HG02678 (cell line): Measurements from ENCODE around the gene ACAD10.
"Not testable (repeated sequence)": the region's sequence is repeated elsewhere in the genome, so short reads cannot be mapped to it uniquely, and the experiment has no call there.

Experiments
- ATAC-seq: cut with Tn5 transposase; IDR thresholded peaks from one replicate; pipeline ENCODE4 v1.9.1; 2021; ENCODE audit warnings: mild to moderate bottlenecking, moderate library complexity; ENCODE audit not compliant: unreplicated experiment

ACAD10 gene

DNA sequence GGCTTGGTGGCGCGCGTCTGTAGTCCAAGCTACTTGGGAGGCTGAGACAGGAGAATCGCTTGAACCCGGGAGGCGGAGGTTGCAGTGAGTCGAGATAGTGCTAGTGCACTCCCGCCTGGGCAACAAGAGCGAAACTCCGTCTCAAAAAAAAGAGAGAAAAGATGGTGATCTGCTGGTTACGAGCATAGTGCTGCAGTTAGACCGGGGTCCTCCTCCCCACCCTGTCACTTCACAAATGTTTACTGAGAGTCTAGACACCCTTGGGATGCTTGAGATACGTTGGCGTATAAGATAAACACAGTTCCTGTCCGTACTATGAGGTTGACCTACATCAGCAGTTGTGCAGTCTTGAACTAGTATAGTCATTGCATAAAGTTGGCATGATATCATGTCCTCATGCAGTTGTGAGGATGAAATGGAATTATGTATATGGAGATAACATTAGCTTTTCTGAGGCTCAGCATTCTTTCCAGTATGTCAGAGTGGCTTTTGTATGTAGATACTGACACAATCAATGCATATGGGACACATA lies 787 bp downstream of the ACAD10 start:
- no peak for ATAC-seq

DNA sequence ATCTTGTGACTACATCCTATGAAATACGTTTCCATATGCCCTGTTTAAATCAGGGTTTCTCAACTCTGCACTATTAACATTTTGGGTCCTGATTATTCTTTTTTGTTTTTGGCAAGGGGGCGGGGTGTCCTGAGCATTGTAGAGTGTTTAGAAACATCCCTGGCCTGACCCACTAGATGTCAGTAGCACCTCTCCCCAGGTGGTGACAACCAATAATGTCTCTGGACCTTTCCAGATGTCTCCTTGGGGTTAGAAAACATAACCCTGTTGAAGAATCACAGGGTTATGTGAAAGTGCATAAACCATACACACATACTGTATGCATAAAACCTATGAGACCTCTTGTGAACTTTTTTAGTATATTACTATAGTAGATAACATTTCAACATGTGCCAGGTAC lies 1.4 kb downstream of the ACAD10 start:
- ATAC-seq = no peak

DNA sequence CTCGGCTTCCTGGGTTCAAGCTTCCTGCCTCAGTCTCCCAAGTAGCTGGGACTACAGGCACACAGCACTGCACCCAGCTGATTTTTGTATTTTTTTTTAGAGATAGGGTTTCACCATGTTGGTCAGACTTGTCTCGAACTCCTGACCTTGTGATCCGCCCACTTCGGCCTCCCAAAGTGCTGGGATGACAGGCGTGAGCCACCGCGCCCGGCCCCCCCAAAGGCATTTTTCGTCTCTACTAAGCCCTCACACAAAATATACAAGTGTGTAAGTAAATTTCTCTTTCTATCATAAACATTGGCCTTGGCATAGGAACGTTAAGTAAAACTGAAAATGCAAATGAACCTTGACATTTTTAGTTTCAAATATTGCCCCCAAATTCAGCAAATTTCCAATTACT lies 2.1 kb downstream of the ACAD10 start:
- no peak for ATAC-seq

DNA sequence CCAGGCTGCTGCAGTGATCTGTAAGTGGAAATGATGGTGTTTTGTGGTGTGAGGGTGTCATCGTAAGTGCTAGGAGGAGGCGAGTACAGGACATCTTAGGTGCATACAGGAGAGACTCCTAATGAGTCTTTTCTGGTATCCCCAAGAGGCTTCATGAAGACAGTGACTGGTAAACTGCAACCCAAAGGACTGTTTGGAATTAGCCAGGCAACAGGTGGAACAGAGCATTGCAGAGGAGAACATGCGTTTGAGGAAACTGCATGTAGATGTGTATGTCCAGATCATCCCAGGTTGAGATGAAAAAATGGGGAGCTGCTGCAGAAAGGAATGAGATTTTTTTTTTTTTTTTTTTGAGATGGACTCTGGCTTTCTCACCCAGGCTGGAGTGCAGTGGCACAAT lies 5.4 kb downstream of the ACAD10 start:
- no peak for ATAC-seq

DNA sequence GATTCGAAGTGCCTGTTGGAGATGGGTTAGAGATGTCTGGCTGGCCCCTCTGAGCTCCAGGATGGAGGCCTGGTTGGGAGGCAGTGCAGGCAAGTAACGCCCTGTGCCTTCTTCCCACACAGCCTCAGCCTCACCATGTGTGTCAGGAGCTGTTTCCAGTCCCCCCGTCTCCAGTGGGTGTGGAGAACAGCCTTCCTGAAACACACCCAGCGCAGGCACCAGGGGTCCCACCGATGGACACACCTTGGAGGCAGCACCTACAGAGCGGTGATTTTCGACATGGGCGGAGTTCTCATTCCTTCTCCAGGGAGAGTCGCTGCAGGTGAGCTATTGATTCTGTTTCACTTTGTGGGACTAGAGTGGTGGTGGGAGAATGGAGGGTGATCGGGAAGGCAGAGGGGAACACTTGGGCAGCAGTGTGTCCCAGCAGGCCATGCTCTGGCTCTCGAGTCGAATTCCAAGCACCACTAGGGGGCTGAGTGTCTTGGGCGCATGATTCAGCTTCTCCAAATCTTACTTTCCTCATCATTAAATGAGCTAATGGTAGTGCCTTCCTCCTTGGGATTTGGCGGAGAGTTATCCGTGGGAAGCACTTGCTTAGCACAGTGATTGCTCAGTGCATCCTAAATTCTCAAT lies 6.8 kb downstream of the ACAD10 start:
- ATAC-seq = no peak

DNA sequence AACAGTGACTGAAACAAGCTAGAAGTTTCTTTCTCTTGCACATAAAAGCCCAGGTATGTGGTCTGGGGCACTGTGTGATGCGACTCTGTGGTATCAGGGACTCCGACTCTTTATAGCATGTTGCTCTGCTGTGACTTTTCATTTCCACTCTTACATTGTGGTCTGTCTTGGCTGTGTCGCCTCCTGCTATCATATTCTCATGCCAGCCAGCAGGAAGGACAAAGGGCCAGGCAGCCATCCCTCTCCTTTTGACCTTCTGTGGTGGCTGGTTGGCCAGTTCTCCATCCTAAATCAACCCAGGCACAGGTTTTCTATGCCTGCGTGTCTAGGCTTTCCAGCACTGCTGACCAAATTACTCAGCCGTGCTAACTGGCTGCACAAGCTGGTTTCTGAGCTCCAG lies 8.0 kb downstream of the ACAD10 start:
- ATAC-seq = no peak

DNA sequence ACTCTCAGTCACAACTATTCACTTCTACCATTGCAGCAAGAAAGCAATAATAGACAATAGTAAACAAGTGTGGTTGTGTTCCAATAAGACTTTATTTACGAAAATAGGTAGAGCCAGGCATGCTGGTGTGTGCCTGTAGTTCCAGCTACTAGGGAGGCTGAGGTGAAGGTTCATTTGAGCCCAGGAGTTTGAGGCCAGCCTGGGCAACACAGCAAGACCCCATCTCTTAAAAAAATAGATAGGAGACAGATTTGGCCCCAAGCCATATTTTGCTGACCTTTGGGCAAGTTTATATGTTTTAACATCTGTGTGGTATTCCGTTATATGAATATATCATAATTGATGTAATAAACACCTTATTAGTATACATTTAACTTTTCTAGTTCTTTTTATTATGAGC lies 14.1 kb downstream of the ACAD10 start:
- no peak for ATAC-seq

DNA sequence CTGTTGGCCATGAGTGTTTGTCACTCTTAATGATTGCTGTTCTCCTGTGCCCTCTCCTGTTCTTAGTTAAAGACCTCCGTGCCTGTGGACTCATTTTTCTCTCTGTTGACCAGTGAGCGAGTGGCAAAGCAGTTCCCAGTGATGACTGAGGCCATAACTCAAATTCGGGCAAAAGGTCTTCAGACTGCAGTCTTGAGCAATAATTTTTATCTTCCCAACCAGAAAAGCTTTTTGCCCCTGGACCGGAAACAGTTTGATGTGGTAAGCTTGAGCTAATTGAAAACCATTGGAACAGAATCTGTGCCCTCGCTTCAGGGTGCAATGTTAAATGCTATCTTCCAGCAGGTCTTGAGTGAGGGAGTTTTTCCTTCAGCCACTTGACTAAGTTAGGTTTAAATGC lies 19.8 kb downstream of the ACAD10 start:
- no peak for ATAC-seq

DNA sequence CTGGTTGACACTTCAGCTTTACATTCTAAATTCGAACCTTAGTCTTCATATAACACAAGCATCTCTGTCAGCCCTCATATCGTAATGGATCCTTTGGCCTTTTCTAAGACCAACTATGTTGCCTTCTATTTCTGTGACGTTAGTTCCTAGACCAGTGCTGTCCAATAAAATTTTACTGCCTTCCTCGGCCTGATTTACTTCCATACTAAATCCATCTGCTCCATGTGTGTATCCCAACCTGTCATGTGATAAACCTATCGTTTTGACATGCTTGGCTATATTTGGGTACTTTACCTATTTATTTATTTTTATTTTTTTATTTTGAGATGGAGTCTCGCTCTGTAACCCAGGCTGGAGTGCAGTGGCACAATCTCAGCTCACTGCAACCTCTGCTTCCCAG lies 20.3 kb downstream of the ACAD10 start:
- no peak for ATAC-seq

DNA sequence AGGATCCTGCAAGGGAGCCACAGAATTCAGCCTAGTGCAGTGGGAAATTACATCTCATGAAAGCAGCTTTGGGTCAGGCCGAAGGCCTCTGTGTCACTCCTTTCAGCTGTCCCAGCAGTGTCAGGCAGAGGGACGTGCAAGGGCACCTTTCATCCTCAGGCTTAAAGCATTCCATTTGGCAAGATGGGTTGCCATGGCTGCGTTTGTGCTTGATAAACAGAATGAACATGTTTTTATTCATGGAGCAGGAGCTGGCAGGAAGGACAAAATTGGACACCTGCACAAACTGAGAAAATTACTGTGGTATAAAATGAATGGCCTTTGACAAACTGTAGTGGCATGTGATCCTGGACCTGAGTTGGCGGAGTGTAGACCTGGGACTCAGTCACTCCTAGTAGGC lies 29.4 kb downstream of the ACAD10 start:
- ATAC-seq = no peak

DNA sequence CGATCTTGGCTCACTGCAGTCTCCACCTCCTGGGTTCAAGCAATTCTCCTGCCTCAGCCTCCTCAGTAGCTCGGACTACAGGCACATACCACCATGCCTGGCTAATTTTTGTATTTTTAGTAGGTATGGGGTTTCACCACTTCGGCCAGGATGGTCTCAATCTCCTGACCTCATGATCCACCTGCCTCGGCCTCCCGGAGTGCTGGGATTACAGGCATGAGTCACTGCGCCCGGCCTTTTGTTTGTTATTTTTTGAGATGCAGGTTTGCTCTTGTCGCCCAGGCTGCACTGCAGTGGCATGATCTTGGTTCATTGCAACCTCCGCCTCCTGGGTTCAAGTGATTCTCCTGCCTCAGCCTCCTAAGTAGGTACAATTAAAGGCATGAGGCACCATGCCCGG lies 33.5 kb downstream of the ACAD10 start:
- ATAC-seq = not testable (repeated sequence)

DNA sequence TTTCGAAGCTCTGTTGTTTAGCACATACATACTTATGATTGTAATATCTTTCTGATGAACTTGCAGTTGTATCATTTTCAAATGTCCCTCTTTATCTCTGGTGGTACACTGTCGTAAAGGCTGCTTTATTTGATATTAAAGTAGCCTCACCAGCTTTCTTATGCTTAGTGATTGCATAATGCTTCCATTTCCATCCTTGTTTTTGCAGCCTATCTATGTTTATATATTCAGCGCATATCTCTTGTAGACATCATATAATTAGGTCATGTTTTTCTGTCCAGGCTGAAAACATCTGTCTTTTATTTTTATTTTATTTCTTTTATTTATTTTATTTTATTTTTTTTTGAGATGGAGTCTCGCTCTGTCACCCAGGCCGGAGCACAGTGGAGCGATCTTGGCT lies 34.6 kb downstream of the ACAD10 start:
- ATAC-seq = no peak

DNA sequence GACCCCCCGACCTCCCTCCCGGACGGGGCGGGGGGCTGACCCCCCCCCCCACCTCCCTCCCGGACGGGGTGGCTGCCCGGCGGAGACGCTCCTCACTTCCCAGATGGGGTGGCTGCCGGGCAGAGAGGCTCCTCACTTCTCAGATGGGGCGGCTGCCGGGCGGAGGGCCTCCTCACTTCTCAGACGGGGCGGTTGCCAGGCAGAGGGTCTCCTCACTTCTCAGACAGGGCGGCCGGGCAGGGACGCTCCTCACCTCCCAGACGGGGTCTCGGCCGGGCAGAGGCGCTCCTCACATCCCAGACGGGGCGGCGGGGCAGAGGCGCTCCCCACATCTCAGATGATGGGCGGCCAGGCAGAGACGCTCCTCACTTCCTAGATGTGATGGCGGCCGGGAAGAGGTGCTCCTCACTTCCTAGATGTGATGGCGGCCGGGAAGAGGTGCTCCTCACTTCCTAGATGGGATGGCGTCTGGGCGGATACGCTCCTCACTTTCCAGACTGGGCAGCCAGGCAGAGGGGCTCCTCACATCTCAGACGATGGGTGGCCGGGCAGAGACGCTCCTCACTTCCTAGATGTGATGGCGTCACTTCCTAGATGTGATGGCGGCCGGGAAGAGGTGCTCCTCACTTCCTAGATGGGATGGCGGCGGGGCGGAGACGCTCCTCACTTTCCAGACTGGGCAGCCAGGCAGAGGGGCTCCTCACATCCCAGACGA lies 38.0 kb downstream of the ACAD10 start:
- not testable (repeated sequence) for ATAC-seq

DNA sequence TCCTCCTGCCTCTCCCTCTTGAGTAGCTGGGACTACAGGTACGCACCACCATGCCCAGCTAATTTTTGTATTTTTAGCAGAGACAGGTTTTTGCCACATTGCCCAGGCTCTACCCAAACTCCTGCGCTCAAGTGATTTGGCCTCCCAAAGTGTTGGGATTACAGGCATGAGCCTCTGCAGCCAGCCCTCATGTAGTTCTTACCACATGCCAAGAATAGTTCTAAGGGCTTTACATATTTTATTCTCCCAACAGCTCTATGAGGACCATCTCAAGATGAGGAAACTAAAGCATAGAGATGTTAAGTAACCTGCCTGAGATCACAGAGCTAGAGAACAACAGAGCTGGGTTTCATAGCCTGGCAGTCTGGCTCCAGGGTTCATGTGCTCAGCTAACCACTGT lies 42.9 kb downstream of the ACAD10 start:
- no peak for ATAC-seq

DNA sequence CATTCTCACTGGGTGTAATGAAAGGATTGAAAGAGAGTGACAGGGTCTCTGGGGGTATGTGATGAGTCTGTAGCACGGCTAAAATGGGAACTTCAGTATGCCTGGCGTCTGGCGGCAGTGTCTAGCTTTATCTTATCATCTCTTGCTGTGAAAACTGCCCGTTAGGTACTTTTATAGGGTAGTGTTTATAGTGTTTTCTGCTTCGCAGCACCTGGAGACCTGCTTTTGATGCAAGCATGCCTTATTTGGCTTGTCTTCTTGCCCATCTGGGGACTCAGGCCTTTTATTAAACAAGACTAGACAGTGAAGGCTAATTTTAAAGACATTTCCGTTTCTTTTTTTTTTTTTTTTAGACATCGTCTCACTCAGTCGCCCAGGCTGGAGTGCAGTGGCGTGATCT lies 44.6 kb downstream of the ACAD10 start:
- no peak for ATAC-seq

DNA sequence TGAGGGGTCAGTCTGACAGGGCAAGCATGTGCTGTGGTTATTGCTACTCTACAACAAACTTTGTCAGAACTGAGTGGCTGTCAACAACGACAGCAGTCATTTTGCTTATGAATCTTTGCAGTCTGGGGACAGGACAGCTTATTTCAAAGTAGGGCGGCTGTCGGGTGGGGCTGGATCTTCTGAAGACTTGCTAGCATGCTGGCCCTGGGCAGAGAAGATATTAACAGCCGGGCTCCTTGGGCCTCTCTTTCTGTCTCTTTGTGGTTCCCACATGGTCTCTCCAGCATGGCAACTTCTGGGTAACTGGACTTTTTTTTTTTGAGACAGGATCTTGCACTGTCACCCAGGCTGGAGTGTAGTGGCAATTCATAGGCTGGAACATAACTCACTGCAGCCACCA lies 46.9 kb downstream of the ACAD10 start:
- ATAC-seq = no peak

DNA sequence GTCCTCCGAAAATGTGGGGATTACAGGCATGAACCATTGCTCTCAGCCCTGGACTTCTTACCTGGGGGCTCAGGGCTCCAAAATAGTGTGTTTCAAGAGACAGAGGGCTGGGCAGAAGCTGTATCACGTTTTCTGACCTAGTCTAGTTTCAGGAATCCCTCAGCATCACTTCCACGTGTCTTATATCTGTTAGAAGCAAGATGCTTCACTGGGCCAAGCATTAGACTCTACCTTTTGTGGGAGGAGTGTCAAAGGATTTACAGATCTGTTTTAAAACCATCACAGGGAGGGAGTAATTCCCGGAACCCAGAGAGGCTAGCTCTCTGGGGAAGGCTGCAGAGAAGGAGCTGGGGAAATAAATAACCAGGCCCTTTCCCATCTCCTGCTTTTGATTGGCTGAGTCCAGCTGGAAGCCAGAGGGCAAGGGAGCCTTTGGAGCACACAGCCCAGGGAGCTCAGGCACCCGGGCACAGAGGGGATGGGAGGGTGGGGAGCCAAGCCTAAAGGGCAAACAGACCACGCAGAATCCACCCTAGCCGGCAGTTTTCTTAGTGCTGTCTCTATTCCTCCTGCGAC lies 47.6 kb downstream of the ACAD10 start:
- no peak for ATAC-seq

DNA sequence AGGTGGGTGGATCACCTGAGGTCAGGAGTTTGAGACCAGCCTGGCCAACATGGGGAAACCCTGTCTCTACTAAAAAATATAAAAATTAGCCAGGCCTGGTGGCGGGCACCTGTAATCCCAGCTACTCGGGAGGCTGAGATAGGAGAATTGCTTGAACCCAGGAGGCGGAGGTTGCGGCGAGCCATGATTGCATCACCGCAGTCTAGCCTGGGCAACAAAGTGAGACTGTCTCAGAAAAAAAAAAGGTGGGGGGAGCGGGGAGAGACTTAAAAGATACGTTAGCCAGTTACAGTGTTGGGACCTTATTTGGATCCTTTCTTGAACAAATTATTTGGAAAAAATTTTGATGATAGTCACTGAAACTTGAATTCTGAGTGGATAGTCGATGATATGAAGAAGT lies 53.7 kb downstream of the ACAD10 start:
- ATAC-seq = not testable (repeated sequence)

DNA sequence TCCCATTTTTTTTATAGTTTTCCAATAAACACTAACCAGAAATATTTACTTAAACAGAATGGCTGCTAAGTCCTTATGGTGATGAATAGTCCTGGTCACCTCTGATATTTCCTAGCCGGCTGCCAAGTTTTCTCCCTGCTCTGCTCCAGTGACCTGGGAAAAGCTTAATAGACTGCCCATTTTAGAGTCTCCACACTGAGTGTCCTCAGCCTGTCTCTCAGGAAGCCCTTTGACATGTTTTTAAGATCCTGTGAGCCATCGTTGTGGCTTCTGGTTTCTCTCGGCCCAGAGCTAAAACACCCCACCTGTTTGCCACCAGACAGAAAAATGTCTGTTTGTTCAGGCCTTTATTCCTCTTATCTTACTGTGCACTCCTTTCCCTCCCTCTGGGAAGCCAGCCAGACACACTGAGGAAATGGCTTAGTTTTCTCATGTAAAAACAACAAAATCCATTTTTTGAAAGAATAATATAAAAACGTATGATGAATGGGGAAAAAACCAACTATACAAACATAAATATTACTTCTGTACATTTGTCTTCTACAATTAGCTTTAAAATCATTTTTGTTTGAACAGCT lies 55.5 kb downstream of the ACAD10 start:
- no peak for ATAC-seq

DNA sequence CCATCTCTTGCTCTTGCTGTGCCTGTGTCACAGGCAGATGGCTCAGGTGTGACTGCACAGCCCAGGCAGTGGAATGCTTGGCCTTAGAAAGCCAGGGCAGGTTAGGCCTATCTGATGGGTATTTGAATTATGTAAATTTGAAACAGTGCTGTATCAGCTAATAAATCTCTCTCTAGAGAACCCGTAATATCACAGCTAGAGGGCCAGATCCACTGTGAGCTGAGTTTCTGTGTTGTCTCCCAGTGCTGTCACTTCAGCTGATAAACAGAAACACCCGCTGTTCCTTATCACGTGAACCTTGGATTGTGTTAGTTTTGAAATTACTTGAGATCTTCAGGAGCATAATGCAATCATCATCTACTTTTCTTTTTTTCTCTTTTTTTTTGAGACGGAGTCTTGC lies 59.4 kb downstream of the ACAD10 start:
- ATAC-seq = no peak

DNA sequence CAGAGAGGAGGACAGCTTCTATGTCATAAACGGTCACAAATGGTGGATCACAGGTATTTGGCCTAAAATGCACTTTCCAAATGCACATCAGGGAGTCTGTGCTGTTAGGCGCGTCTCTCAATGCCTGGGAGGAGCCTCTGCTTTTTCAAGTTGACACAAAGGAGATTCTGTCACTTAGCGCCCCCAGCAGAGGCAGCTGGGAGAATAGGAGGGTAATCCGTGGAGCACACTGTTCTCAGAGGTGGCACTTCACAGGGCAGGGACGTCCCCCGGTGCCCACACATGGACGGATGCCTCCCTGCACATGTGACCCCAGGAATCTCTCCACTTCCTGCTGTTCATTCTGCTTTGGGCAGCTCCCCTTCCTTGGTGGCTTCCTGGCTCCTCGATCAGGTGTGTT lies 61.5 kb downstream of the ACAD10 start:
- no peak for ATAC-seq

DNA sequence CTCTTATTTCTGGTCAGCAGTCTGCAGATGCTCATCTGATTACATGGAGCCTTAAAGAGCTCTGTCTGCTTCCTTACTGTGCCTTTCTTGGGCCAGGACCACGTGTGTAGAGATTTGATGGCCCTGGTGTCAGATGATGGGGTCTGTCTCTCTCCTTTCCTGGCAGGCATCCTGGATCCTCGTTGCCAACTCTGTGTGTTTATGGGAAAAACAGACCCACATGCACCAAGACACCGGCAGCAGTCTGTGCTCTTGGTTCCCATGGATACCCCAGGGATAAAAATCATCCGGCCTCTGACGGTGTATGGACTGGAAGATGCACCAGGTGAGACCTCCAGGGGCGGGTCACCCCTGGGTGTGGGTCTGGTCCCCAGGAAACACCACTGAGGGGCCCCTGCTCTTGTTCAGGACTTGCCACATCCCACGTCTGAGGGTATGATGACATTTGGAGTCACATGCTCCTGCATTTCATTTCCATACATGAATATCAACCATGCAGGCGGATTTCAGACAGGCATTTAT lies 62.4 kb downstream of the ACAD10 start:
- no peak for ATAC-seq
